Colonic mucosa (tissue), 4 donors: Measurements from ENCODE around the gene VASH2. TPM values are rescaled to one million over a fixed set of nuclear protein-coding genes. Genes with fewer than 3 reads are reported as not detected.

ENCODE experiments used
- DNase-seq: peaks from one replicate; pipeline ENCODE4 v3.0.0-alpha.2; 2020
- H3K27ac ChIP-seq: fragments of 200-600 bp; one replicate; pipeline ENCODE4 v1.8.0; 2021
- H3K27me3 ChIP-seq: fragments of 200-600 bp; one replicate; pipeline ENCODE4 v1.8.0; 2021
- H3K36me3 ChIP-seq: fragments of 200-600 bp; one replicate; pipeline ENCODE4 v1.8.0; 2021
- H3K4me1 ChIP-seq: fragments of 200-600 bp; one replicate; pipeline ENCODE4 v1.8.0; 2021; ENCODE audit warnings: mild to moderate bottlenecking
- H3K4me3 ChIP-seq: fragments of 200-600 bp; one replicate; pipeline ENCODE4 v1.8.0; 2021
- H3K9ac ChIP-seq, 2 donors: one replicate each; pipeline ENCODE4 v1.7.0; 2013; ENCODE audit warnings: control low read depth in 2 of 2, low read depth in 2 of 2, low read length in 2 of 2
- H3K9me3 ChIP-seq: fragments of 200-600 bp; one replicate; pipeline ENCODE4 v1.8.0; 2021
- intact Hi-C: fragments of 100-400 bp; cut with DNase I; formaldehyde crosslinking; loops from one replicate; pipeline ENCODE4 v1.14.1; 2022
- total RNA-seq, 2 donors: library from RNA; stranded (reverse); fragmentation: NEBNext Ultra II Directional in 1 of 2; extraction: Animal tissue kit (Norgen Biotek cat#: 25700) in 1 of 2; gene quantifications; one replicate each; pipeline ENCODE4 v1.2.1, GENCODE V29; 2021
- TF ChIP-seq, protein P1 (sequence below): fragments of 200-600 bp; IDR thresholded peaks from one replicate; pipeline ENCODE4 v1.8.0; 2022; ENCODE audit warnings: antibody characterized with exemption, mild to moderate bottlenecking
- donor health status: healthy.
- donor health status: DM: no; HTN: no; CAD: no.
- donor health status: DM: no; HTN: no; CAD: no.

The VASH2 gene
- total RNA-seq, 2 donors from 2014 or later, result 0.48 to 1.6 TPM

DNA sequence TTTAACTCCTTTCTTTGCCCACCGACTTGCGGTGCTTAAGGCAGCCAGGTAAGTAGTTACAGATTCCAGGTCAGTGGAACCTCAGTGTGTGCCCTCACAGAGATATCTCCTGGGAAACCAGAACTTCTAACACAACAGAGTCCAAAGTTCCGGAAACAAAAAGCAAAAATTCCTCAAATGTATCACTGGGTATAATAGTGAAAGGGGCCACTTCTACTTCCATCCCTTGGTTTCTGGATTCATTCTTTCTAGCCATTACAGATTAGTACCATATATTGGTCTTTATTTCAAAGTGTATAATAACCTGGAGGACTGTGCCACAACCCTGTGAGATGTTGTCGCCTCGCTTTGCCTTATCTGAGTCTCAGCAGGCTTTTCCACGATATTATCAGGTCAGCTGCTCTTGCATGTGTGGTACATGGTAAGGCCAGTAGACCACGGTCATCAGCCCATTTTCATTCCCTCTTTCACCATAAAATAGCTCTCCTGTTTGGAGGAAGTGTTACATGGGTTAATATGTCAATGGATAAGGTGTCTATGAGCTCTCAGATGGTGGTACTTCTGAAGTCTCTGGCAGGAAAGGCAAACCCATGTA is 14.9 kb upstream of the VASH2 start:
- no peak for DNase-seq
- intact Hi-C loops, result no loop called here
- Histone ChIP-seq H3K36me3 (no peaks in the 10 kb centered on the region), H3K9ac (no peak overlapping the region), H3K9me3 (no peaks in the 10 kb centered on the region), H3K27me3 (no peaks in the 10 kb centered on the region), H3K4me3 (no peak overlapping the region), H3K4me1 (no peaks in the 10 kb centered on the region), H3K27ac (no peak overlapping the region)
- TF ChIP-seq, protein P1, sequence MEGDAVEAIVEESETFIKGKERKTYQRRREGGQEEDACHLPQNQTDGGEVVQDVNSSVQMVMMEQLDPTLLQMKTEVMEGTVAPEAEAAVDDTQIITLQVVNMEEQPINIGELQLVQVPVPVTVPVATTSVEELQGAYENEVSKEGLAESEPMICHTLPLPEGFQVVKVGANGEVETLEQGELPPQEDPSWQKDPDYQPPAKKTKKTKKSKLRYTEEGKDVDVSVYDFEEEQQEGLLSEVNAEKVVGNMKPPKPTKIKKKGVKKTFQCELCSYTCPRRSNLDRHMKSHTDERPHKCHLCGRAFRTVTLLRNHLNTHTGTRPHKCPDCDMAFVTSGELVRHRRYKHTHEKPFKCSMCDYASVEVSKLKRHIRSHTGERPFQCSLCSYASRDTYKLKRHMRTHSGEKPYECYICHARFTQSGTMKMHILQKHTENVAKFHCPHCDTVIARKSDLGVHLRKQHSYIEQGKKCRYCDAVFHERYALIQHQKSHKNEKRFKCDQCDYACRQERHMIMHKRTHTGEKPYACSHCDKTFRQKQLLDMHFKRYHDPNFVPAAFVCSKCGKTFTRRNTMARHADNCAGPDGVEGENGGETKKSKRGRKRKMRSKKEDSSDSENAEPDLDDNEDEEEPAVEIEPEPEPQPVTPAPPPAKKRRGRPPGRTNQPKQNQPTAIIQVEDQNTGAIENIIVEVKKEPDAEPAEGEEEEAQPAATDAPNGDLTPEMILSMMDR, result no peak

DNA sequence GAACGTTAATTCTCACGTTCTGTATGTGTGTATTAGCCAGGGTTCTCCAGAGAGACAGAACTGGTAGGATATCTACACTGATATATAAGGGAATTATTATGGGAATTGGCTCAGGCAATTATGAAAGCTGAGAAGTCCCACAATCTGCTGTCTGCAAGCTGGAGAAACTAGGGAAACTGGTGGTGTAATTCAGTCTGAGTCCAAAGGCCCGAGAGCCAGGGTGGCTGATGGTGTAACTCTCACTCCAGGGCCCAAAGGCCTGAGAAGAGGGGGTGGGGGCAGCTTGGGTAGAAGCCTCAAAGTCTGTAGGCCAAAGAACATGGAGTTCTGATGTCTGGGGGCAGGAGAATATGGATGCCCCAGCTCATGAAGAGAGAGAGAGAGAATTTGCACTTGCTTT is 13.3 kb upstream of the VASH2 start:
- TF ChIP-seq, protein P1, result no peak
- no peak overlapping the region for H3K9ac ChIP-seq
- DNase-seq, result no peak
- no peak overlapping the region for H3K4me3 ChIP-seq
- H3K4me1 ChIP-seq, result no peaks in the 10 kb centered on the region
- H3K9me3 ChIP-seq, result no peaks in the 10 kb centered on the region
- H3K27ac ChIP-seq, result no peak overlapping the region
- no peaks in the 10 kb centered on the region for H3K27me3 ChIP-seq
- intact Hi-C loops, result no loop called here
- no peaks in the 10 kb centered on the region for H3K36me3 ChIP-seq

GRCh38 chr1:212938846-212939245 is 11.5 kb upstream of the VASH2 start:
- Histone ChIP-seq H3K36me3 (no peaks in the 10 kb centered on the region), H3K4me1 (no peaks in the 10 kb centered on the region), H3K27me3 (no peaks in the 10 kb centered on the region), H3K9me3 (no peaks in the 10 kb centered on the region), H3K9ac (no peak overlapping the region), H3K4me3 (no peak overlapping the region), H3K27ac (no peak overlapping the region)
- intact Hi-C loops, result no loop called here
- DNase-seq, result no peak
- TF ChIP-seq, protein P1, result no peak

GRCh38 chr1:212941452-212941851 is 8.9 kb upstream of the VASH2 start:
- Histone ChIP-seq H3K27me3 (no peaks in the 10 kb centered on the region), H3K4me3 (no peak overlapping the region), H3K9ac (no peak overlapping the region), H3K36me3 (no peaks in the 10 kb centered on the region), H3K9me3 (no peaks in the 10 kb centered on the region), H3K4me1 (no peaks in the 10 kb centered on the region), H3K27ac (no peak overlapping the region)
- DNase-seq, result no peak
- intact Hi-C loops, result no loop called here
- TF ChIP-seq, protein P1, result no peak

GRCh38 chr1:212942679-212943392 is 7.5 kb upstream of the VASH2 start:
- TF ChIP-seq, protein P1, result no peak
- Histone ChIP-seq H3K27ac (no peak overlapping the region), H3K9me3 (no peaks in the 10 kb centered on the region), H3K9ac (no peak overlapping the region), H3K4me3 (no peak overlapping the region), H3K36me3 (no peaks in the 10 kb centered on the region), H3K27me3 (no peaks in the 10 kb centered on the region), H3K4me1 (no peaks in the 10 kb centered on the region)
- DNase-seq, result no peak
- intact Hi-C loops, result no loop called here
